Measurements from ENCODE around the gene IDS. TPM values are rescaled to one million over a fixed set of nuclear protein-coding genes. Genes with fewer than 3 reads are reported as not detected.
A peak's percentile ranks its signal among the peaks of the same experiment; 100 is the strongest.
"Not testable (repeated sequence)": the region's sequence is repeated elsewhere in the genome, so short reads cannot be mapped to it uniquely, and the experiment has no call there.

IDS gene
- total and polyA plus RNA-seq, 2 experiments from 2014 or later = 47.7 to 79.5 TPM

DNA sequence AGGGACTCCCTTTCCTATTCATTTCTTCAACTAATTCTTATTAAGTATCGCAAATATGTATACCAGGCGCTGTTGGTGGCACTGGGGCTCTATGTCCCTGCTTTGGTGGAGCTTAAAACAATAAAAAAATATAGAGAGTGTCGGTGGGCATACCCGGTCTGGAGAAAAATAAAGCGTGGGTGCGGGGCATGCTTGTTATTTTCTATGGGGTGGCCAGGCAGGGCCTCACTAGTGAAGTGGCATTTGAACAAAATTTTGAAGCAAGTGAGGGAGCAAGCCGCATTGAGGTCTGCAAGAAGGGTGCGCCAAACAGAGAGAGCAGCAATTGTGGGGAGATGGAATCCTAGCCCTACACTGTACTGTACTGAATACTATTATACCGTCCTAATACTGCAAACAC lies 565 bp upstream of the IDS start:
- H3K4me1 ChIP-seq (ENCODE audit: insufficient read depth) = no peaks in the 10 kb centered on the region
- peaks cover 9% of the 10 kb centered on the region for H3K79me2 ChIP-seq (ENCODE audit: insufficient read depth)
- peak overlapping the region; percentile 80 for H3K4me2 ChIP-seq (ENCODE audit: unreplicated experiment)
- H4K20me1 ChIP-seq (ENCODE audit: insufficient read depth) = no peaks in the 10 kb centered on the region
- no peaks in the 10 kb centered on the region for H3K9me2 ChIP-seq (ENCODE audit: insufficient read depth)
- H3K9me3 ChIP-seq (ENCODE audit: low read depth) = no peaks in the 10 kb centered on the region
- TF ChIP-seq EZH2 (IDR thresholded peaks at IDR 0.05; ENCODE audit: insufficient read depth, poor library complexity, severe bottlenecking) = no peak
- H3K27me3 ChIP-seq (replicated peaks; ENCODE audit: insufficient read depth) = no peaks in the 10 kb centered on the region
- no peaks in the 10 kb centered on the region for H3F3A ChIP-seq (ENCODE audit: insufficient read depth)
- WGBS, 2 experiments (ENCODE audit: low coverage in 1 of 2, low lambda C conversion rate in 2 of 2, missing lambda C conversion rate in 2 of 2) = 76 to 84% methylated on average over 7 to 9 of the region's 9 CpGs
- peak overlapping the region; percentile 93; the same call in 1 of the 2 replicates for H3K27ac ChIP-seq
- H3K4me3 ChIP-seq = peak overlapping the region; percentile 81
- no peak for DNase-seq
- H3K9ac ChIP-seq = peak overlapping the region; percentile 96
- in situ Hi-C loops (cut with MboI) = no loop called here
- 0 out of 2 replicates have a peak overlapping the region, but pooled peaks have one; percentile 39 for H2AFZ ChIP-seq
- H3K36me3 ChIP-seq (ENCODE audit: low read depth) = peaks cover 3% of the 10 kb centered on the region; the same call in 1 of the 2 replicates

DNA sequence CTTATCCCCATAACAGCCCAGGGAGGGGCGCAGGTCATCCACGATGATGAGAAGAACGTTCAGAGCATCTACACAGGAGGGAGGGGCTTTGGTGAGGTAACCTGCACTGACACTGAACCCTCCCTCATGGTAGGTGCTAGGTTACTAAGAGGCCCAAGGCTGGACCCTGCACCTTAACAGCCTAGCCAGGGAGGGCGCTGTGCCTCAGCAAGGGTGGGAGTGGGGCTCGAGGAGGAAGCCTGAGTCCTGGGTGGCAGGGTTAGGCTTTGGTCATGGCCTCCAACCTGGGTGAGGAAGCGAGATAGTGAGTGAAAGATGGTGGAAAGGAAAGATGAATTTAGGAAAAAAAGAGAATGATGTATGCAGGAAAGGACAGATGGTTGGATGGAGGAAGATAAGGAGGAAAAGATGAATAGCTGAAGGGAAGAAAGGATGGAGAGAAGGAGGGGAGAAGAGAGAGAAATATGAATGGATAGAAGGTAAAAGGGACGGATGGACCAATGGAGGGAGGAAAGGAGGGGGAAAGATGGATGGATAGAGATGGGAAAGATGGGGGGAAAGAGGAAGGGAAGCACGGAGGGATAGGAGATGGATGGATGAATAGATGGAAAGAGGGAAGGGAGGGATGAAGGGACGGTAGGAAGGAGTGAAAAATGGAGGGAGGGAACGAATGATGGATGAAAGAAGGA lies 736 bp downstream of the IDS start:
- Histone ChIP-seq H3K9ac (peak overlapping the region; percentile 96), H3K9me2 (ENCODE audit: insufficient read depth) (no peaks in the 10 kb centered on the region), H3K27ac (peak overlapping the region; percentile 93), H3K4me1 (ENCODE audit: insufficient read depth) (no peaks in the 10 kb centered on the region), H3K4me2 (ENCODE audit: unreplicated experiment) (peak overlapping the region; percentile 80), H3K4me3 (peak overlapping the region; percentile 81), H3K36me3 (ENCODE audit: low read depth) (peaks cover 7% of the 10 kb centered on the region; the same call in 1 of the 2 replicates), H4K20me1 (ENCODE audit: insufficient read depth) (no peaks in the 10 kb centered on the region), H3K27me3 (replicated peaks; ENCODE audit: insufficient read depth) (no peaks in the 10 kb centered on the region), H2AFZ (no peak overlapping the region), H3K79me2 (ENCODE audit: insufficient read depth) (peaks cover 9% of the 10 kb centered on the region), H3K9me3 (ENCODE audit: low read depth) (no peaks in the 10 kb centered on the region), H3F3A (ENCODE audit: insufficient read depth) (no peaks in the 10 kb centered on the region)
- peak; percentile 59 for DNase-seq
- TF ChIP-seq EZH2 (IDR thresholded peaks at IDR 0.05; ENCODE audit: insufficient read depth, poor library complexity, severe bottlenecking) (no peak), EZH2phosphoT487 (IDR thresholded peaks at IDR 0.05; ENCODE audit: insufficient read depth, low read depth) (no peak)
- WGBS, 2 experiments (ENCODE audit: low coverage in 1 of 2, low lambda C conversion rate in 2 of 2, missing lambda C conversion rate in 2 of 2) = 39 to 47% methylated on average over 5 to 10 of the region's 10 CpGs
- in situ Hi-C loops (cut with MboI) = no loop called here

DNA sequence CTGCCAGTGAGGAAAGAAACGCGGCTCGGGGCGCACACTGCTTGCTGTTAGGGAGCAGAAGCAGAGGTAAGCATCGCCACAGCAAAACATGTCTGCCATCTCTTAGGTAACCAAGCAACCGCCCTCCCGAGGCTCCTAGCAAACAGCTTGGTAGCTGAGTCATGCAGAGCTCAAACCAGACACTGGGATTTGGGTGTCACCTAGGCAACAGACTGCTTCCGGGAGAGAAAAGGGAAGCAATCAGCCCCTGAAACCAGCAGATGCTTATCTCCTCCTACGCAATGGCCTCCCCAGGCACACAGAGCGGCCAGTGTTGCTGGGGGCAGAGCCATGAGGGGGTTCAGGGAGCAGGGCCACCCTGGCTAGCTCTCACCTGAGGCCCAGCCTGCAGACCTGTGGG lies 1.7 kb downstream of the IDS start:
- H3K9me3 ChIP-seq (ENCODE audit: low read depth); H3F3A ChIP-seq (ENCODE audit: insufficient read depth); H4K20me1 ChIP-seq (ENCODE audit: insufficient read depth); H3K4me1 ChIP-seq (ENCODE audit: insufficient read depth); in situ Hi-C loops (cut with MboI); H3K36me3 ChIP-seq (ENCODE audit: low read depth); H2AFZ ChIP-seq; H3K9me2 ChIP-seq (ENCODE audit: insufficient read depth); H3K79me2 ChIP-seq (ENCODE audit: insufficient read depth); H3K4me2 ChIP-seq (ENCODE audit: unreplicated experiment); H3K27me3 ChIP-seq (replicated peaks; ENCODE audit: insufficient read depth): not testable (repeated sequence)
- peak overlapping the region; percentile 81; the same call in 1 of the 2 replicates for H3K4me3 ChIP-seq
- H3K9ac ChIP-seq = peak overlapping the region; percentile 96; the same call in 1 of the 2 replicates
- 10% methylated on average over 2 of the region's 10 CpGs; no CpG with 5 or more reads in 1 of the 2 experiments for WGBS, 2 experiments (ENCODE audit: low coverage in 1 of 2, low lambda C conversion rate in 2 of 2, missing lambda C conversion rate in 2 of 2)
- H3K27ac ChIP-seq = peak overlapping the region; percentile 93
- DNase-seq = peak; percentile 74

DNA sequence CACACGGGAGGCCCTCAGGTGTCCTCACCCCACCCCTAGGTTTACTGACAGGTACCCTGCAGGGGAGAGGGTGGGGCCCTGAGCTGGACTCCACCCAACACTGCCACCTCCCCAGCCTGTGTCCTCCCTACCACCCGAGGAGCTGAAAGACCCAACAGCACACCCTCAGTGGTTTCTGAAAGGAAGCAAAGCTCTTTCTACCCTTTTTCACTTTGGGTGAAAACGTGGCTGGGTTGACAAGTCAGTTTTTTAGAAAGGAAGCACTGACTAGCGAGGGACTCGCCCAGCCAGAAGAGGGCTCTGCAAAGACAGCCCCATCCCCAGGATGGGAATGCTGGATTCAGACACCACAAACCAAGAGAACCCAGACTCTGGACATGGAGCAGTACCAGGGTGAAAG lies 2.2 kb downstream of the IDS start:
- H4K20me1 ChIP-seq (ENCODE audit: insufficient read depth); H3K4me1 ChIP-seq (ENCODE audit: insufficient read depth); H3K9me3 ChIP-seq (ENCODE audit: low read depth); H3K9me2 ChIP-seq (ENCODE audit: insufficient read depth); H3K27me3 ChIP-seq (replicated peaks; ENCODE audit: insufficient read depth); H3K79me2 ChIP-seq (ENCODE audit: insufficient read depth); H3K4me3 ChIP-seq; in situ Hi-C loops (cut with MboI); H3K4me2 ChIP-seq (ENCODE audit: unreplicated experiment); DNase-seq; H2AFZ ChIP-seq: not testable (repeated sequence)
- peak overlapping the region; percentile 93 for H3K27ac ChIP-seq
- peak overlapping the region; percentile 33; the same call in 1 of the 2 replicates for H3K9ac ChIP-seq
- H3K36me3 ChIP-seq (ENCODE audit: low read depth) = peaks cover 13% of the 10 kb centered on the region; the same call in 1 of the 2 replicates
- 47 to 64% methylated on average over 3 of the region's 5 CpGs for WGBS, 2 experiments (ENCODE audit: low coverage in 1 of 2, low lambda C conversion rate in 2 of 2, missing lambda C conversion rate in 2 of 2)
- H3F3A ChIP-seq (ENCODE audit: insufficient read depth) = peaks cover 11% of the 10 kb centered on the region
